Sigmoid colon (tissue), 7 donors: ENCODE measurements around the gene ALKBH5. TPM values are rescaled to one million over a fixed set of nuclear protein-coding genes. Genes with fewer than 3 reads are reported as not detected.

ENCODE experiments used
- DNase-seq: peaks from one replicate; pipeline ENCODE4 v3.0.0-alpha.2; 2019
- H3K27ac ChIP-seq, 4 donors: fragments of 200-600 bp; sonication (generic); one replicate each; pipeline ENCODE4 v1.5.1; 2016 to 2019; ENCODE audit warnings: mild to moderate bottlenecking in 1 of 4
- H3K27me3 ChIP-seq, 3 donors: fragments of 200-600 bp; sonication (generic); one replicate each; pipeline ENCODE4 v1.5.1; 2019; ENCODE audit warnings: mild to moderate bottlenecking in 1 of 3
- H3K36me3 ChIP-seq, 4 donors: fragments of 200-600 bp; sonication (generic); one replicate each; pipeline ENCODE4 v1.5.1; 2016 to 2019
- H3K4me1 ChIP-seq, 4 donors: fragments of 200-600 bp; sonication (generic); one replicate each; pipeline ENCODE4 v1.5.1; 2017 to 2019
- H3K4me3 ChIP-seq, 4 donors: fragments of 200-600 bp; sonication (generic); one replicate each; pipeline ENCODE4 v1.5.1; 2017 to 2019; ENCODE audit warnings: mild to moderate bottlenecking in 2 of 4, moderate library complexity in 1 of 4
- H3K9me3 ChIP-seq, 4 donors: fragments of 200-600 bp in 3 of 4; sonication (generic) in 3 of 4; one replicate each; pipeline versions ENCODE4 v1.5.1 to v1.6.1; 2013 to 2019
- EP300 ChIP-seq, 4 donors: sonication (generic); formaldehyde crosslinking; IDR thresholded peaks; one replicate each; pipeline ENCODE4 v1.6.1; 2017; ENCODE audit warnings: antibody characterized with exemption in 4 of 4
- POLR2A ChIP-seq, 2 donors: fragments of 450-650 bp; IDR thresholded peaks; one replicate each; pipeline ENCODE4 v1.6.1; 2016; ENCODE audit warnings: antibody characterized with exemption in 2 of 2, mild to moderate bottlenecking in 2 of 2, moderate library complexity in 2 of 2
- POLR2AphosphoS5 ChIP-seq, 4 donors: sonication (generic); formaldehyde crosslinking; IDR thresholded peaks; one replicate each; pipeline ENCODE4 v1.6.1; 2017; ENCODE audit warnings: antibody characterized with exemption in 4 of 4
- WGBS, 2 donors: extraction: QIAGEN DNeasy Blood & Tissue Kit; methylation state at CpG; one replicate each; pipeline ENCODE4 v1.1.7; 2013; 5-methylcytosine and 5-hydroxymethylcytosine counted together
- intact Hi-C: fragments of 100-400 bp; cut with DNase I; formaldehyde crosslinking; loops from one replicate; pipeline ENCODE4 v1.15.1; 2023
- polyA plus RNA-seq, 3 donors: library from polyadenylated mRNA; stranded (reverse); fragments of 200-250 nt; gene quantifications; one replicate each; pipeline ENCODE4 v1.2.3, GENCODE V29; 2013
- total RNA-seq, 4 donors: library from RNA; depleted of rRNA; stranded (reverse); fragments of >200 nt; gene quantifications; one replicate each; pipeline ENCODE4 v1.1.0, GENCODE V29; 2016
- TF ChIP-seq, protein P1 (sequence below), 4 experiments: fragments of 450-650 bp in 3 of 4; fragments of 200-600 bp in 1 of 4; IDR thresholded peaks; one replicate each; pipeline ENCODE4 v1.5.1; 2016 to 2019; ENCODE audit warnings: antibody characterized with exemption in 4 of 4, mild to moderate bottlenecking in 3 of 4, moderate library complexity in 2 of 4
- donor health status: healthy with polysubstance abuse.
- donor health status: Bipolar disorder and iron deficiency.
- donor health status: healthy.

Gene ALKBH5
- total and polyA plus RNA-seq, 7 donors = 36.6 to 109 (median 100) TPM

DNA sequence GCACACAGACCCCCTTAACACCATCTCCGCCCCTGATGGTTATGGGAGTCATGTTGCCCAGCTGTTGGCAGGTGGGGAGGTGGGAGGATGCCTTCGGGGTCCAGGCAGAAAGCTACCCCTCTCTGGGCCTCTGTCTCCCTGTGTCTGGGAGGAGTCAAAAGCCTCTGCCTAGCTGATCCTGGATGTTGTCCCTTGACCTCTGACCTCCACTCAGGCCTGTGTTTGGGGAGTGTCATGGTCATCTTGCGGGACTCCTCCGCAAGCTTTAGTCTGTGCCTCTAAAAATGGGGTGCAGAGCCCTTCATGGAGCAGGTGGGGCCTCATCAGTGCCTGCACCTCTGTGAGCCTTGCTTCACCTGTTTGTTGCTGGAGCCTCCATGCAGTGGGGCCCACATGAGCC lies 45.6 kb downstream of the ALKBH5 start:
- TF ChIP-seq EP300 (IDR thresholded peaks at IDR 0.05) (no peak), POLR2A (IDR thresholded peaks at IDR 0.05) (no peak), POLR2AphosphoS5 (IDR thresholded peaks at IDR 0.05) (no peak)
- TF ChIP-seq, protein P1, sequence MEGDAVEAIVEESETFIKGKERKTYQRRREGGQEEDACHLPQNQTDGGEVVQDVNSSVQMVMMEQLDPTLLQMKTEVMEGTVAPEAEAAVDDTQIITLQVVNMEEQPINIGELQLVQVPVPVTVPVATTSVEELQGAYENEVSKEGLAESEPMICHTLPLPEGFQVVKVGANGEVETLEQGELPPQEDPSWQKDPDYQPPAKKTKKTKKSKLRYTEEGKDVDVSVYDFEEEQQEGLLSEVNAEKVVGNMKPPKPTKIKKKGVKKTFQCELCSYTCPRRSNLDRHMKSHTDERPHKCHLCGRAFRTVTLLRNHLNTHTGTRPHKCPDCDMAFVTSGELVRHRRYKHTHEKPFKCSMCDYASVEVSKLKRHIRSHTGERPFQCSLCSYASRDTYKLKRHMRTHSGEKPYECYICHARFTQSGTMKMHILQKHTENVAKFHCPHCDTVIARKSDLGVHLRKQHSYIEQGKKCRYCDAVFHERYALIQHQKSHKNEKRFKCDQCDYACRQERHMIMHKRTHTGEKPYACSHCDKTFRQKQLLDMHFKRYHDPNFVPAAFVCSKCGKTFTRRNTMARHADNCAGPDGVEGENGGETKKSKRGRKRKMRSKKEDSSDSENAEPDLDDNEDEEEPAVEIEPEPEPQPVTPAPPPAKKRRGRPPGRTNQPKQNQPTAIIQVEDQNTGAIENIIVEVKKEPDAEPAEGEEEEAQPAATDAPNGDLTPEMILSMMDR (IDR thresholded peaks at IDR 0.05) = no peak
- Histone ChIP-seq H3K4me3 (no peak overlapping the region), H3K36me3 (peaks cover 0 to 17% (median 7%) of the 10 kb centered on the region in 4 donors), H3K9me3 (no peaks in the 10 kb centered on the region), H3K27ac (no peak overlapping the region), H3K27me3 (no peaks in the 10 kb centered on the region), H3K4me1 (peaks cover 0 to 26% (median 19%) of the 10 kb centered on the region in 4 donors)
- intact Hi-C loops = loop anchor here (5.0 kb wide), 1 partner anchor 88 kb away; the partner anchor contains the start of gene SMCR8
- 79 to 83% methylated on average over 4 of the region's 4 CpGs for WGBS, 2 donors
- DNase-seq = no peak

DNA sequence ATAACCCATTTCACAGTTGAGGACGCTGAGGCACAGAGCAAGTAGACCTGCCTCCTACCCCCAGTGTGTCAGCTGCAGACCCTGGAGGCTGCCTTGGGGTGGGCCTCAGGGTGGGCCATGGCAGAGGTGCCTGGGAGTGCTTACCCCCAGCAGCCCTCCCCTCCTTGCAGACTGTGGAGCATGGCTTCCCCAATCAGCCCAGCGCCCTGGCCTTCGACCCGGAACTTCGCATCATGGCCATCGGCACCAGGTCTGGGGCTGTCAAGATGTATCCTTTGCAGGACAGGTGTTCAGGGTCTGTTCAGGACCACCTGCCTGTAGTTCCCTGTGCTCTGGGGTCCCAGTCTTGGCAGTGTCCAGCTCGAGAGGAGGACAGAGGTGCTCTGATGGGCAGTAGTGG lies 46.1 kb downstream of the ALKBH5 start:
- H3K9me3 ChIP-seq = no peaks in the 10 kb centered on the region
- H3K27me3 ChIP-seq = no peaks in the 10 kb centered on the region
- DNase-seq = no peak
- peaks cover 0 to 21% (median 16%) of the 10 kb centered on the region in 4 donors for H3K4me1 ChIP-seq
- intact Hi-C loops = loop anchor here (5.0 kb wide), 1 partner anchor 88 kb away; the partner anchor contains the start of gene SMCR8
- H3K36me3 ChIP-seq = peaks cover 0 to 22% (median 10%) of the 10 kb centered on the region in 4 donors
- 93 to 94% methylated on average over 7 of the region's 7 CpGs for WGBS, 2 donors
- H3K27ac ChIP-seq = no peak overlapping the region
- H3K4me3 ChIP-seq = no peak overlapping the region
- TF ChIP-seq POLR2A (IDR thresholded peaks at IDR 0.05) (no peak), POLR2AphosphoS5 (IDR thresholded peaks at IDR 0.05) (no peak), EP300 (IDR thresholded peaks at IDR 0.05) (no peak)
- TF ChIP-seq, protein P1 (IDR thresholded peaks at IDR 0.05) = no peak

DNA sequence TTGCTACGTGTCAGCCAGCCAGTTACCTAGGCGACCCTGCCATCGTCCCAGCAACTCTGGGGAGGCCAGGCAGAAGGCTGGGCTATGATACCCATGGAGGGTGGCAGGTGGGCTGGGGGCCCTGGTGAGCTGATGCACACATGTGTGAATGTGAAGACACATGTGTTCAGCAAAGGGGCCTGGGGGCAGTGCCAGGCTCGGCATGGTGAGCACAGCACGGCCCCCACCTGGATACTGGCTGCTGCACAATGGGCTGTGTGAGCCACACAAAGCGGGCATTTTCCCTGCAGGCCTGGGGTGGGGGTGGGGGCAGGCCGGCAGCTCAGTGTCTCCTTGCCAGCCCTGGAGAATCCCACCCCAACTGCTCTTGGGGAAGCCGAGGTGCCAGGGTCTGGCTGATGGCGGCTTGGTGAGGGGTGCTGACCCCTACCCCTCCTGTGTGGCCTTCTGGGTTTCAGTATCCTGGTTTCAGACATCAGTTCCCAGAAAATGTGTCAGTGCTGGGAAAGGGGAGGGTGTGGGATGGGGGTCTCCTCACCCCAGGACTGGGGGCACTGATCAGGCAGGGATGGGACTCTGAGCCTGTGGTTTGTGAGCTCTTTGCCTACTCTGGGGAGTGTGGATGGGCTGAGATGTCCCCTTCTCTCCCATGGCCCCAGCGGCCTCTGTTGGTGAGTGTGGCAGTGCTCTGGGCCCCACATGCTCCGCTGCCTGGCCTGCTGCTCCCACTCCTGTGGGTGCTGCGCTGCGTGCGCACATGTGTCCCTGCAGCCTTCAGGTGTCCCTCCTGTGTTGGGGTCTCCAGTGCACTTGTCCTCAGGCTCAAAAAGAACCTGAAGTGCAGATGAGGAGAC lies 46.9 kb downstream of the ALKBH5 start:
- no peak for TF ChIP-seq POLR2AphosphoS5 (IDR thresholded peaks at IDR 0.05)
- TF ChIP-seq POLR2A (IDR thresholded peaks at IDR 0.05) = no peak
- TF ChIP-seq, protein P1 (IDR thresholded peaks at IDR 0.05) = no peak
- TF ChIP-seq EP300 (IDR thresholded peaks at IDR 0.05) = no peak
- no peak overlapping the region for H3K27ac ChIP-seq
- no peaks in the 10 kb centered on the region for H3K27me3 ChIP-seq
- intact Hi-C loops = no loop called here
- 83 to 87% methylated on average over 14 of the region's 14 CpGs for WGBS, 2 donors
- DNase-seq = no peak
- peaks cover 0 to 18% (median 12%) of the 10 kb centered on the region in 4 donors for H3K4me1 ChIP-seq
- H3K36me3 ChIP-seq = peaks cover 0 to 29% (median 13%) of the 10 kb centered on the region in 4 donors
- H3K9me3 ChIP-seq = no peaks in the 10 kb centered on the region
- no peak overlapping the region for H3K4me3 ChIP-seq

DNA sequence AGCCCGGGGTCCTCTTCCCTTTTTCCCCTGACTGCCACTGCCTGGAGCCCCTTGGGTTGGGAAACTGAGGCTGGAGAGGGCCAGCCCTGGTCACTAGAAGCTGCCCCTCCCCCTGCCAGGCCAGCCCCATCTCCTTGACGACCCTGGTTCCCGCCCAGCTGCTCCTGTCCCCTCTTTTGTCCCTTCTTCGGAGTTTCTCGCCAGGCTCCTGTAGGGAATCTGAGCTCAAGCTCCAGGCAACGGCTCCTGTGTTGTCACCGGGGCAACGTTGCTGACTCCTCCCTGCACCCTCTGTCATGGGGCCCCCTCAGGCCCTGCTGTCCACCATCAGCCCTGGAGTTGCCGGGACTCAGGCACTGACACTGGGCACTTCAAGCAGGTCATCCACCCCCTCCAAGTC lies 47.5 kb downstream of the ALKBH5 start:
- TF ChIP-seq, protein P1 (IDR thresholded peaks at IDR 0.05) = no peak
- TF ChIP-seq EP300 (IDR thresholded peaks at IDR 0.05) (no peak), POLR2AphosphoS5 (IDR thresholded peaks at IDR 0.05) (no peak)
- Histone ChIP-seq H3K4me1 (peaks cover 0 to 15% (median 9%) of the 10 kb centered on the region in 4 donors), H3K4me3 (no peak overlapping the region), H3K27me3 (no peaks in the 10 kb centered on the region), H3K27ac (no peak overlapping the region), H3K36me3 (peaks cover 0 to 36% (median 15%) of the 10 kb centered on the region in 4 donors), H3K9me3 (no peaks in the 10 kb centered on the region)
- DNase-seq = no peak
- WGBS, 2 donors = 77 to 81% methylated on average over 9 of the region's 9 CpGs
- intact Hi-C loops = no loop called here
